ENCODE results near the gene OSMR.

OSMR gene

GRCh38 chr5:38846379-38847011 is 683 bp downstream of the OSMR start:
- peak overlapping the region; percentile 73 for H3K4me3 ChIP-seq (ENCODE audit: low read depth, low read length)
- POLR2A ChIA-PET: interaction anchor here (0.7 kb wide), 2 partner anchors 9 to 26 kb away, joined by 3 to 4 read pairs; no protein-coding TSS in a partner anchor

More at GRCh38 chr5:38846379-38847011, 683 bp downstream of the OSMR start:
- Histone ChIP-seq H3K27ac (ENCODE audit: extremely low read depth, low read depth, low read length) (peak overlapping the region; percentile 61; the same call in 1 of the 2 replicates), H3K9me3 (ENCODE audit: control insufficient read depth, insufficient read depth, low read depth, low read length) (no peaks in the 10 kb centered on the region), H3K4me1 (ENCODE audit: control insufficient read depth, insufficient read depth, low read length) (peaks cover 5% of the 10 kb centered on the region; the same call in 1 of the 2 replicates), H3K36me3 (ENCODE audit: control insufficient read depth in 2 of 2, insufficient read depth in 1 of 2, low read length in 2 of 2) (no peaks in the 10 kb centered on the region)
- TF ChIP-seq PRDM6 (tag by site-specific recombination; IDR thresholded peaks at IDR 0.05) (no peak), ZNF449 (tag by site-specific recombination; IDR thresholded peaks at IDR 0.05) (no peak), KLF17 (tag by site-specific recombination; IDR thresholded peaks at IDR 0.05) (no peak), ZNF747 (tag by site-specific recombination; IDR thresholded peaks at IDR 0.05) (no peak), PATZ1 (tag by site-specific recombination; IDR thresholded peaks at IDR 0.05) (no peak), ZNF121 (tag by site-specific recombination; IDR thresholded peaks at IDR 0.05) (no peak), ZNF701 (tag by site-specific recombination; IDR thresholded peaks at IDR 0.05) (no peak), ZNF157 (tag by site-specific recombination; IDR thresholded peaks at IDR 0.05) (no peak), ZNF274 (IDR thresholded peaks at IDR 0.05; ENCODE audit: low read length) (no peak), ZNF274 (tag by site-specific recombination; IDR thresholded peaks at IDR 0.05; ENCODE audit: borderline replicate concordance) (no peak), AEBP2 (tag by site-specific recombination; IDR thresholded peaks at IDR 0.05; ENCODE audit: borderline replicate concordance) (no peak), ZNF248 (tag by site-specific recombination; IDR thresholded peaks at IDR 0.05) (no peak), IKZF3 (tag by site-specific recombination; IDR thresholded peaks at IDR 0.05) (no peak), HOXA7 (CRISPR knock-in tag; IDR thresholded peaks at IDR 0.05; ENCODE audit: borderline replicate concordance) (no peak), ZNF112 (tag by site-specific recombination; IDR thresholded peaks at IDR 0.05) (no peak), KLF1 (tag by site-specific recombination; IDR thresholded peaks at IDR 0.05) (no peak), REST (tag by site-specific recombination; IDR thresholded peaks at IDR 0.05) (no peak), ZNF391 (tag by site-specific recombination; IDR thresholded peaks at IDR 0.05; ENCODE audit: borderline replicate concordance, low read depth) (no peak), SP7 (tag by site-specific recombination; IDR thresholded peaks at IDR 0.05) (no peak)
- CTCF ChIA-PET: interaction anchor here (0.5 to 3.2 kb wide), 5 partner anchors 9 to 75 kb away, joined by 3 to 14 read pairs (median 4); no protein-coding TSS in a partner anchor

Measured in HEK293 (cell line).